NB4 (cell line): Measurements from ENCODE around the gene CRIM1.
A peak's percentile ranks its signal among the peaks of the same experiment; 100 is the strongest.

Experiments
- DNase-seq: peaks from one replicate; pipeline ENCODE4 v3.0.0; 2010; ENCODE audit warnings: low read depth
- H3K4me3 ChIP-seq: one replicate; pipeline ENCODE4 v1.5.1; 2011; ENCODE audit warnings: mild to moderate bottlenecking, low read depth, low read length, moderate library complexity
- MYC ChIP-seq: IDR thresholded peaks from 2 replicates; pipeline ENCODE4 v1.6.1; 2011; ENCODE audit warnings: low read depth, low read length
- POLR2A ChIP-seq: IDR thresholded peaks from 2 replicates; pipeline ENCODE4 v1.6.1; 2011; ENCODE audit warnings: mild to moderate bottlenecking; ENCODE audit not compliant: insufficient read length; ENCODE audit errors: extremely low read depth
- TF ChIP-seq, protein P1 (sequence below): IDR thresholded peaks from 2 replicates; pipeline ENCODE4 v1.6.1; 2011; ENCODE audit warnings: low read depth, low read length
- TF ChIP-seq, protein P2 (sequence below): IDR thresholded peaks from one replicate; pipeline ENCODE4 v1.5.1; 2012; ENCODE audit warnings: low read depth, low read length

The CRIM1 gene

DNA sequence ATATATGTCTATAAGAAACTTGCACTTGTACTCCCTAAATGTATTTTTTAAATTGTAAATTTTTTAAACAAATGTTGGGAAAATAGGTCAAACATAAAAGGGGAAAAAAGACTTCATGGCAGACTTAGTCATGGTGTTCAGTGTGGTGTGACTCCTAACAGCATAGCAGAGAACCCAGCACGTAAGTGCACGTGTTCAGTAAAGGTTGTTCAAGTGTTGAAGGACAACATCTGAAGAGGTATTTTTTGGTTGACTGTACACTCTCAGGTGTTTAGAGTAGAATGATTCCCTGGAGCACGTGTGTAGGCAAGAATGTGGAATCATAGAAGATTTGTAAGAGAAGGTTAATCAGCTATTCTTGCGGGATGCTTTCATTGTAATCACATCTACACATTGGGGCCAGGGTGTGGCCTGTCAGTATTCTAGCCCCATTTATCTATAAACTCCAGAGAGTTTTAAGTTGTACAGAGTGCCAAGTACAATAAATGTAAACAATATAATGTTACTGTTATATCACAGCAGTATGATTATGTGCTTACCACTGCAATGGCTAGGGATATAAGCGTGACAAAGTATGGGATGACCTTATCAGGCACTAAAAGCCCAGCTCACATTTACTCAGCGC, 106.8 kb downstream of the CRIM1 start:
- TF ChIP-seq POLR2A (no peak), MYC (no peak)
- TF ChIP-seq, protein P1, sequence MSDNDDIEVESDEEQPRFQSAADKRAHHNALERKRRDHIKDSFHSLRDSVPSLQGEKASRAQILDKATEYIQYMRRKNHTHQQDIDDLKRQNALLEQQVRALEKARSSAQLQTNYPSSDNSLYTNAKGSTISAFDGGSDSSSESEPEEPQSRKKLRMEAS, result no peak
- TF ChIP-seq, protein P2, sequence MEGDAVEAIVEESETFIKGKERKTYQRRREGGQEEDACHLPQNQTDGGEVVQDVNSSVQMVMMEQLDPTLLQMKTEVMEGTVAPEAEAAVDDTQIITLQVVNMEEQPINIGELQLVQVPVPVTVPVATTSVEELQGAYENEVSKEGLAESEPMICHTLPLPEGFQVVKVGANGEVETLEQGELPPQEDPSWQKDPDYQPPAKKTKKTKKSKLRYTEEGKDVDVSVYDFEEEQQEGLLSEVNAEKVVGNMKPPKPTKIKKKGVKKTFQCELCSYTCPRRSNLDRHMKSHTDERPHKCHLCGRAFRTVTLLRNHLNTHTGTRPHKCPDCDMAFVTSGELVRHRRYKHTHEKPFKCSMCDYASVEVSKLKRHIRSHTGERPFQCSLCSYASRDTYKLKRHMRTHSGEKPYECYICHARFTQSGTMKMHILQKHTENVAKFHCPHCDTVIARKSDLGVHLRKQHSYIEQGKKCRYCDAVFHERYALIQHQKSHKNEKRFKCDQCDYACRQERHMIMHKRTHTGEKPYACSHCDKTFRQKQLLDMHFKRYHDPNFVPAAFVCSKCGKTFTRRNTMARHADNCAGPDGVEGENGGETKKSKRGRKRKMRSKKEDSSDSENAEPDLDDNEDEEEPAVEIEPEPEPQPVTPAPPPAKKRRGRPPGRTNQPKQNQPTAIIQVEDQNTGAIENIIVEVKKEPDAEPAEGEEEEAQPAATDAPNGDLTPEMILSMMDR, result no peak
- no peak overlapping the region for H3K4me3 ChIP-seq
- DNase-seq, result no peak

DNA sequence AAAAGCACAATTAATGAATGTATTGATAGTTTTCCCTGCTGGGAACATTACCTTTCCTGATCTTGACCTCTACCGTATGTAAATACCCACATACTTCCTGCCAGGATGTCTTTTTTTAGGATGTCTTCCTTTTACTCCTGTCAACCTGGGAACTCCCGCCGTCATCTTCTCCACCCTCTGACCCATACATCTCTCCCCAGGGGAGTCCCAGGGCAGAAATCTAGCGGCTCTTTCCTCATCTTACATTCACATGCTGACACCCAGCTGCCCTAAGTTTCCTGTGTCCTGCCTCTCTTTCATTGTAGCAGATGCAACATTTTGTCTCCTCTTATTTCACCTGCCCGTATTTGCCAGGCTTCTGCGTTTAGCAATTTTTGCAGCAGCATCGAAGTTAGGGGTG, 107.8 kb downstream of the CRIM1 start:
- TF ChIP-seq MYC (no peak), POLR2A (no peak)

DNA sequence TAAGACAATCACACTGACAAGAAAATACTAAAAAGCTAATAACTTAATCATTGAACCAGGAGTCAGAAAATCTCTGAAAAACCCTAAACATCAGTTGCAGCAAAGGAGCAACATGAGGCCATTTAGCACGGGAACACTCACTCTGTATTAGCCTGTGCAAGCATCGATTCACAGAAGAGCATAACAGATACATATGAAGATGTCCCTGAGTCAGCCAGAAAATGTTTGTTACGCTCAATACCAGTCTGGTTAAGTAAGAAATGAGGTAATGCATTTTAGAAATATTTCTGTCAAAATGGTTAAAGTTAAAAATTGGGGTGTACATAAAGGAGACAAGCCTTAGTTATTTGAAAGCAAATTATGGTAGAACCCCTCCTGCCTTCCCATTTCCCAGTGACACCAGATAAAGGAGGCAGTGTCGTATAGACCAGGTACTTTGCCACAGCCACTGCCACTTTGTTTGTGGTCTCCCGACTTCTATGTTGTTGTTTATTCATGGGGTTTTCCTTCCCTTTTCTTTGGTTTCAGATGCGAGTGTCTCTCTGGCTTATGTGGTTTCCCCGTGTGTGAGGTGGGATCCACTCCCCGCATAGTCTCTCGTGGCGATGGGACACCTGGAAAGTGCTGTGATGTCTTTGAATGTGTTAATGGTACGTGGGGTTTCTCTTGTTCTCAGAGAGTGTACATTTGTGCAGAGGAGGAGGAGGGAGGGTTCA, 108.6 kb downstream of the CRIM1 start:
- no peak overlapping the region for H3K4me3 ChIP-seq
- TF ChIP-seq, protein P1, result no peak
- TF ChIP-seq MYC, result no peak
- TF ChIP-seq, protein P2, result no peak
- TF ChIP-seq POLR2A, result no peak
- no peak for DNase-seq

More for the DNA sequence above, 107.8 kb downstream of the CRIM1 start:
- DNase-seq, result no peak
- no peak overlapping the region for H3K4me3 ChIP-seq

DNA sequence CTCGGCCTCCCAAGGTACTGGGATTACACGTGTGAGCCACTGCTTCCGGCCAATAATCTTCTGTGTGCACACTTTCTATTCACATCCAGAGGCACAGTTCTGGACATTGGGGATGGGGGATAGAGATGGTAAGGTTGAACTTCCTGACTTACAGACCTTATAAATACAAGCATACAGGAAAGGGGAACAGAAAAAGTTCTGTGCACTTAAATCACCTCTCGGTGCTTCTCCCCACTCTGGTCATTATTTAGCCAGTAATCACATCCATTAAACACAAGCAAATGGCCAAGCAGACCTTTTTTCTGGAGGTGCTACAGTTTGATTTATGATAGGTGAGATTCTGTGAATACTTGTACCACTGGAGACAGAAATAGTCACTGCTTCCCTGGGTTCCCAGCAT, 110.6 kb downstream of the CRIM1 start:
- H3K4me3 ChIP-seq, result no peak overlapping the region
- DNase-seq, result no peak
- TF ChIP-seq MYC (no peak), POLR2A (no peak)
- TF ChIP-seq, protein P1, result no peak
- TF ChIP-seq, protein P2, result no peak

DNA sequence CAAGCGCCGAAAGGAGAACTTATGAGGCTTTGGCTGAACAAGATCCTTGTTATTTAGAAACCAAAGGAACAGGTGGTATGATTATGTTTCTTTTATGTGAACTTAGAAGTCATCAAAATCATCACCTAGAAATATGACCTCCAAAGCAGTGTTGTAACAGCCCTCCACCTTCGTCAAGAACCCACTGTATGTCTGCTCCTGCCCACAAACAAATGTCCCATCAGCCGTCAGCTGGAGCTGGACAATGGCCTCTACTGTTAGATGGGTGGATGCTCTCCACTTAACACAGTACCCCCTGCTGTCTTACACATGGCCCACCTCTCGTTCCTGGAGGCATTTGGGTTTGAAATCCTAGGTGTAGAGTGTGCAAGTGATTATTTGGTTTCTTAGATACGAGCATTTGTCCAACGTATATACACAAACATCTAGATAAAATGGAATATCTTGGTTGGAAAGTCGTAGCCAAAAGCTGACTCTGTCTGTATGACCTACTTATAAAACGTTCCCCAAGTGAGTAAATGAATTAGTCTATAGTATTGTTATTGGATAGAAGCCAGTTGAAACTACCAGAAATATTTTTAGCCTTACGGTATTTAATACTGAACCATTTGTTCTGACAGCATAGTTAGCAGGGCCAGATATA, 113.0 kb downstream of the CRIM1 start:
- no peak for DNase-seq
- TF ChIP-seq MYC (no peak), POLR2A (no peak)
- TF ChIP-seq, protein P2, result no peak
- TF ChIP-seq, protein P1, result no peak
- no peak overlapping the region for H3K4me3 ChIP-seq

DNA sequence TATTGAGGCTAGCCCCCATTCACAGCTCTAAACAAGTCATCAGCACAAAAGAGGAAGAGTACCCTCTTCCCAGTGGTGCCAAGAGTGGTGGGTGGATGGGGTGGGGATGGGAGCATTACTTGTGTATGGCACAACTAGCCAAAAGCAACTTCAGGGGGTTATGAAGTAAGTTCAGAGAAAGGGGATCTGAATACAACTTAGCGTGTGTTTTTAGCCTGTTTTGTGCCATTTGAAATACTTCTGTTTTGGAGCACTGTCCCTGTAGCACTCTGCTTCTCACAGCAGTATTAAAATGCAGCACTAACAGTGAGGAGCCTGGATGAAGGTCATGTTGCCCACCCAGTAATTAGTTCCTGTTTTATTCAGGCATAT, 113.5 kb downstream of the CRIM1 start:
- TF ChIP-seq, protein P1, result no peak
- no peak for TF ChIP-seq MYC
- no peak overlapping the region for H3K4me3 ChIP-seq
- peak; percentile 14 for DNase-seq
